GM19238 (cell line): ENCODE measurements around the gene ACSS1.

Experiments
- DNase-seq: peaks from one replicate; pipeline ENCODE4 v3.0.0; 2011; ENCODE audit warnings: low spot score; ENCODE audit not compliant: insufficient read length

The ACSS1 gene

DNA sequence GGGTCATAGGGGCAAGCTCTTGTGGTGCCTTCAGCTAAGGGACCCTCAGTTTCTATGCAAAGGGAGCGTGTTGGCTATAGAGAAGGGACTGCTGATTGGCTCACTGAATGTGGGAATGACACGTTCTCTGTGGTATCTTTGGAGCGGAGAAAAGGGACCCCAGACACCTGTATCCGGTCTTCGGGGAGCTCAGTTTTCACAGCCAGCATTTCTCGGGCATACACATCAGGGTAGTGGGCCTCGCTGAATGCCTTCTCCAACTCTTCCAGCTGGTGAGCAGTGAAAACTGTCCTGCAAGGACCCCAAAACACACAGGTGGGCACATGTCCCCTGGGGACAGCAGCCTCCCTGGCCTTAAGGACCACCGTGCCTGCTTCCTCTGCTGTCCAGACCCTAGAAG lies 20.7 kb upstream of the ACSS1 start:
- DNase-seq, result no peak

DNA sequence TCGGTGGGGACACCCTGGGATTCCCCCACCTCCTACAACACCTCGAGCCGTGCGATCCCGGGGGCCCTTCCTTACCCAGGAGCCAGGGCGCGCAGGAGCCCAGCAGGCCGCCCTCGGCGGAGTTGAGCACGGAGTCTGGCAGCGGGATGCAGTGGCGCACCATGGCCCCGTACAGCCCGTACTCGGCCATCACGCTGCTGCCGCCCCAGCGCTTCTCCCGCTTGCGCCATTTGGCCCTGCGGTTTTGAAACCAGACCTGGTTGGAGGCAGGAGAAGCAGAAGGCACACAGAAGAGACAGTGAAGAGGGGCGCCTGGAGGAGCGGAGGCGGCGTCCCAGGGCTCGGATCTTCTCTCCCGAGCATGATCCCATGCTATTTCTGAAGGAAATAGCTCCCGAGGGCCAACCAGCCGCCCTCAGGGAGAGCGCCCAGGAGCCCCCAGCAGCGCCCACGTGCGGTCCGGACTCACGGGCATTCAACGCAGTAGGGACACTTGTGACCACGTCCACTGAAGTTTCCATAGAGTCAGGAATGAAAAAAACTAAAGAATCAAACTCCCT lies 19.8 kb upstream of the ACSS1 start:
- no peak for DNase-seq

DNA sequence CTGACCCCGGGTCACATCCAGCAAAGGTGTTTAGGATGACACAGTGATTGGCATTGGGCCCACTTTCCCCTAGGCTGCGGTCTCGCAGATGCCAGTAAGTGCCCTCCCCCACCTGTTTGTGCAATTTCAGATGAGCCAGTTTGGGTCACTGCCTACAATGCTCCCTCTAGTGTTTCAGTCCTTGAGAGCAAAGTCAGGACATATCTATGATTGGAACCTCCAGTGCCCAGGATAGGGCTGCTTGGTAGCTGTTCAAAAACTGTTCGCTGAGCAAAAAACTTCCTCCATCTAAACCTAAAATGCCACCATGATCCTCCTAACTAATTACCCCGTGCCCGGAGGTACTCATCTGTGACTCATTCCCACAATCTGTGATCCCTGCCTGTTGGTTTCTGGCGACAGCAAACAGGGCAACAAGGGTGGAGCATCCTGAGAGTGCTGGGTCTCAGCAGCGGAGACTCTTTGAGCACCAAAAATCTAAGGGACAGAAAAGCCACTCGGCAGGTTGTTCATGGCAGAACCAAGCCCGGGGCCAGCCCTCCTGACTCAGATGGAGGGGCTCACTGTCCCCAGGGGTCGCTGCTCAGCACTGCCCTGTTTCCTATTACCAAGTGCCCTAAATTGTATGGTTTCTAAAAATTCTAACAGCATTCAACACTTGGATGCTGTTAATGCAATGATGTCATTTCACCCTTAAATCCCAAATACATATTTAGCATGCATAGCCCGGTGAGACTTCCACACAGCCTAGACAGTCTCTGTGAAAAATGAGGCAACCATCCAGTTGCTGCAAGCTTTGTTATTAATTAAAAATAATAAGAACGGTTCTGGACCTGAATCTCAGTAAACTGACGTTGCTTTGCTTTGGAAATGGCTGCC lies 19.0 kb upstream of the ACSS1 start:
- DNase-seq, result no peak

DNA sequence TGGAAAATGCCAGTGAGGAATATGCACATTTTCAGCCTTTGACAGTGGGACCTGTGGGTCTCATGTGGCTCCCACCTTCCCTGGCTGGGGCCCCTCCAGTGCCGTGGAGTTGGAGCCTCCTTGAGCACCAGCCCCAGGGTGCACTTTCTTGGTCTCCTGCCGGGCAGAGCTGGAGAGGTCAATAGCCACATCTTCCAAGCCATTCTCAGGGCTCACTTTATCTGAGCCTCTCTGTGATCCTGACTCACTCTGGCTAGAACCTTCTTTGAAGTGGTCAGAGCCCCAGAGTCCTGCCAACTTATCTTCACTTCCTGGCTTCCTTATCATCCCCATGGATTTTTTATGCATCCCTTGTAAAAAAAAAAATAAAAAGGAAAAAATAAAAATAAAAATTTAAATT lies 18.3 kb upstream of the ACSS1 start:
- DNase-seq, result no peak

DNA sequence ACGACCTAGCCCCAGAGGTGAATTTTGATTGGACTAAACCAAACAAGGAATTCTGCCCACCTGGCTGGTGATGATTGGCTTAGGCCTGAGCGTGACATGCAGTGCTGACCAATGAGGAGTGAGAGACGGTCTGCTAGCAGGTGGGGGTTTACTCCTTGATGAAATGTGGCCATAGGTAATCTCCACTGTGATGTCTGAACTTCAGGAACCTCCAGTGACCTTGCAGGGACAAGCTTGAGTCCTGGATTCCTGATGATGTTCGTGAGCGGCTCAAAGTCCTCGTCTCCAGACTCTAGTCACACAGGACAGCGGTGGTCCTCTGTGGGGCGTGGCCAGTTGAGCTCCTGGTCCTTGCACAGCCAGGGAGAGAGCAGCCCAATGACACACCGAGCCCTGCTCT lies 15.6 kb upstream of the ACSS1 start:
- no peak for DNase-seq

DNA sequence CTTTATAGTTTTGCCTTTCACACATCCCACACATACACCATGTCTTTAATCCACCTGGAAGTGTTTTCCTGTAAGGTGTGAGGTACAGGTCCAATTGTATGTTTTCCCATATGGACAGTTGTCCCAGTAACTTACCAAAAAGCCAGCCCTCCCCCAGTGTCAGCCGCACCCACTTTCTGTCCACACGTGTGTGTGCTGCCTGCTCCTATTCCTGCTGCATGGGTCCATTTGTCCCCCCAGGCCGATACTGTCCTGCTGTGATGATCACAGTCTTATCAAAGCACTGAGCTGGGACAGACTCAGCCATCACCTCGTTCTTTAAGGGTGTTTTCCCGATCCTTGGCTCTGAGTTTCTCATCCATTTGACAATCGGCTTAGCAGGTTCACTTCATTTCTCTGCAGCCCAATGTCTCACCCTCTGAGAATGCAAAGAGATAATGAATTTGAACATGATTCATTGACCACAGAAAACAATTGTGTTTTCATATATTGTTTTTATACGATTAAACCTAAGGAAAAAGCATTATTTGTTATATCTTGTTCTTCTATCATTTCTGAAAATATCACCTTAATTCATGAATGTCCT lies 14.4 kb upstream of the ACSS1 start:
- DNase-seq, result no peak

DNA sequence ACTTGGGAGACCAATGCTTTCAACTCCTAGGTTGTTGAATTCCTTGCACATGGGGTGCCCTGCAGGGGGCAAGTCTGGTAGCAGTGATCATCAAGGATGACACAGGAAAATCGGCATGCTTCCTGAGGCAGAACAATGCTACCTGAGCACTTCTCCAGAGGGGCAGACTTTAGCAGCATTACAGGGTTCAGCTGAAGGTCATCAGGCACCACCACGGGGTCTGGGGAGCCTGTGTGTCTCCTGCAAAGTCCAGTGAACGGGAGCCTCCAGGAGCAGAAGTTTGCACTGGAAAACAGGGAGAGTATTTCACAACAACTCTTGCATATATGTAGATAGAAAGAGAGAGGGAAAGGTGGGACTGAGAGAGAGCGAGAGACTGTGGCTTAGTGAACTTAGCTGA lies 13.8 kb upstream of the ACSS1 start:
- DNase-seq, result no peak

DNA sequence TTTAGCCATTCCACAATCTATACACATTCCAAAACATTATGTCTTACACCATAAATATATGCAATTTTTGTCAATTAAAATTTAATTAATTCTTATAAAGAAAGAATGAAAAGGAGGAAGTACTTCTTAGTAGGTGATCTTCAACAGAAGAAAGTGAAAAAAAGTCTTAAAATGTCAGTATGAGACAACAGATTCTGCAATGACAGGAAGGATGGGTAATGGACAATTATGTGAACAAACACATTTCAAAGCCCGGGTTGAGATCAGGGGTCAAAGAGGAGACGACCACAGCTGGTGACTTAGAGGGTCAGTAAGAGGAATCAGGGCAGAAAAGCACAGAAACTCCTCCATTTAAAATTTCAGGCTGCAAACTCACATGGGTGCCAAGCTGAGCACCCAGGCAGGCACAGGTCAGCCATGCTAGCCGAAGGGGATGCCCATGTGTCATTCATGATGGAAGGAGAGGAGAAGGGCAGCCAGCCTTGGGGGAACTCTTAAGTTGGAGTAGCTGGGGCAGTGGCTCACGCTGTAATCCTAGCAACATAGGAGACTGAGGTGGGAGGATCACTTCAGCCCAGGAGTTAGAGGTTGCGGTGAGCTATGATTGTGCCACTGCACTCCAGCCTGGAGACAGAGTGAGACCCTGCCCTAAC lies 13.0 kb upstream of the ACSS1 start:
- DNase-seq, result no peak

DNA sequence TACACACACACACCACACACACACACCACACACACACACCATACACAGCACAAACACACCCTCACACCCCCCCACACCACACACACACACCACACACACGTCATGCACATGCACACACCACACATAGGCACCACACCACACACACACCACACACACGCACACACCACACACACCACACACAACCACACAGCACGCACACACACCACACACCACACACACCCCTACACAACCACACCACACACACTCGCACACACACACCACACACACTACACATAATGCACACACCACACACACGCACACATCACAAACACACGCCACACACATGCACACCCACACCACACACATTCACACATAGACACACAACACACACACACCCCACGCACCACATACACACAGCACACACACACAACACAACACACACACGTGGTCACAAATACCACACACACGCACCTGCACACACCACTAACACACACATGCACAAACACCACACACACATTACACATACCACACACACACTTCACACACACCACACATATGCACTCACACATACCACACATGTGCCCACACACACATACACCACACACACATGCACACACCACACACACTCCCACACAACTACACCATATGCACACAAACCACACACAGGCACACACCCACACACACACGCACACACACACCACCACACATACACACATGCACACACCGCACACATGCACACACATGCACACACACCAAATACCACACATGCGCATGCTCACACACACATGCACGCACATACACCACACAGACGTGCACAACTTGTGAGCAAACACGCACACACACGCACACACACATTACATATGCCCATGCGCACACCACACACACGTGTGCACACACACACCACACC lies 9.4 kb upstream of the ACSS1 start:
- DNase-seq, result no peak

DNA sequence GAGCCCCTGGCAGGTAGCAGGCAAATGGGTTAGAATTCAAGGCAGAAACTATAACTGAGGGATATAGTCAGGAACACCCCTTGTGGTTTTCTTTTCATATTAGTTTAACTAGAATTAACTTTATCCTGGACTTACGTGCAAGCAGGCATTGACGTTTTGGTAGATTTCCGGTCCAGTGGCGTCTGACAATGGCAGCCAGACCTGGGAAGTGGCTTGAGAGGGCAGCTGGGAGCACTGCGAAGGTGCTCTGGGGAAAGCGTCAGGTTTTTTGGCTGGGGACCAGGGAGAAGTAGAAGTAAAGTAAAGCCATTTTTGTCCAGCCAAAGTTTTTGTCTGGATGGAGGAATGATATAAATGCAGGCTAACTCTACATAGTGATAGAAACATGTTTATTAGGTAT lies 8.4 kb upstream of the ACSS1 start:
- no peak for DNase-seq

DNA sequence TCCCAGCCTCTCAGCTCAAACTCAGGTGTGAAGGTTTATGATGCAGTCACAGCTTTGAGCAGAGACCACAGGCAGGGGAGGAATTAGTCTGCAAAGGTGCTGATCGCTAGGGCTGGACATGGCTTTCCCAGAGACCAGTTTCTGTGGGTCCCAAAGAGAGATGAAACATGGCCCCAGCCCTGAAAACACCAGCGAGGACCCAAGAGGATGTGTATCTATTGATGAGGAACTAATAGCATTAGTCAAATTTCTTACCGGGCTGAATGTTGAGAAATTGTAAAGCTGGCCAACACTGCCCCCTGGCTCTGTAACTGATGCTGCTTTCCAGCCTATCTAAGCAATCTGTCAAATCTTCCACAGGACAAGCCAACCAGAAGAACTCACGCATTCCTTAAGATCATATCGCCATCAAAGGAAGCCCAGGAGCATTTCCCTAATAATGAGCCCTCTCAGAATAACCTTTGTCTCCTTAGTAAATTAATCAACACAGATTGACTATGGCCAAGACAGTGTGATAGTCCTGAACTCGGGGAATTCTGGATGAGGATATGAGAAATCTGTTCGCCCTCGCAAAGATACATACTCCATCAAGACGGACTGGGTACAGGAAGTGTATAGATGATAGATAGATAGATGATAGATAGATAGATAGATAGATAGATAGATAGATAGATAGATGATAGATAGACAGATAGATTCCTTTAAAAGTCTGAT lies 7.8 kb upstream of the ACSS1 start:
- peak; percentile 40 for DNase-seq

DNA sequence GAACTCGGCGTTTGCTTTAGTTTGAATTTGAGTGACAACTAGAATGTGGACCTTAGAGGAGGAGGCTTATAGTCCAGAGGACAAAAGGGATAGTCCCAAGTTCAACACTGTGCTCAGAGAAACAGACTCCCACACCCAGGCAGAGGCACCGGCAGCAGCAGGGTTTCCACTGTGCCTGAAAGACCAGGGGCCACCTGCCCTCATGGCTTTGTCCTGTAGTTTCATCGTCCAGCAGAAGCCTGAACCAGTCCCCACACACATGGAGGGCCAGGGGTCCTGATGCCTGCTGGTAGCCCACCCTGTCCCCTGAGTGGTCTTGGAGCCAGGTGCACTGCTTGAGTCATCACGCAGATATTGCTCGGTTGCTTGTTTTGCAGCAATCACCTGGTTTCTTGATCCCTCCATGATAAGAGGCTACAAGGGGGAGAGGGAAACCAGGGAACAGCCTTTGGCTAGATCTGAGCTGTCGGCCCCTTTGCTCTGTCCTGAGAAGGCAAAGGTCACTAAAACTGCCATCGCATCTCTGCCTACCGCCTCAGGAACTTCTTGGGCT lies 7.2 kb upstream of the ACSS1 start:
- no peak for DNase-seq

DNA sequence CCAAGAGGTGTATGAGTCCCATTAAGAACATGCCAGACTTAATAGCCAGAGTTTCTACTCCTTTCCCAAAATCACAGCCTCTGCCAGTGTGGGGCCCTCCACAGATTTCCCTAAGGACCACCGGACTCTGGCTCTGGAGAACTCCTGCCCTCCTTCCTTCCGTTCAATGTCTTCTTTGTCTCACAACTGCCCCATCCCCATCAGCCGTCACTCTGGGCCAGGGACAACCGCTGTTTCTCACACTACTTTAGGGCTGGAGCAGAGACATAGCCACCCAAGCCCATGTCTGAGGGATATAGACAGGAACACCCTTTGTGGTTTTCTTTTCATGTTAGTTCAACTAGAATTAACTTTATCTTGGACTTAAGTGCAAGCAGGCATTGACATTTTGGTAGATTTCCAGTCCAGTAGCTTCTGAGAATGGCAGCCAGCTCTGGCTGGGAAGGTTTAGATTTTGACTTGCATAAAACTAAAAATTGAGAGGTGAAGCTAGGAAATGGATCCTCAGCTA lies 6.7 kb upstream of the ACSS1 start:
- no peak for DNase-seq

DNA sequence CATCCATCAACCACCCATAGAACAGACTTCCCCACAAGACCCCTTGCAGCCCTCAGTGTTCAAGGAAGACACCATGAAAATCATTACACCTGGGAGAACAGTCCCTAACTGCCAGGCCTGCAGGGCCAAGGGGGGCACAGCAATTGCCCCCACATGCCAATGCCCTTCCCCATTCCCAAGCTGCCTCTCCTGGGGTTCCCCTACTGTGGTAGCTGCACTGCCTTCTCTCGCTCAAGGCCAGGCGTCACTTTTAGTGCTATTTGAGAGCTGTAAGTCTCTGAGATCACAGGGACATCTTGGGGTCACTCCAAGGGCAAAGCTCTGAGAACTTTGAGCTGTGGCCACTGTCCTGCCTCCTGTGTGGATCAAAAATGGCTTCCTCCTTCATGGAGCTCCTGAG lies 6.0 kb upstream of the ACSS1 start:
- DNase-seq, result no peak

DNA sequence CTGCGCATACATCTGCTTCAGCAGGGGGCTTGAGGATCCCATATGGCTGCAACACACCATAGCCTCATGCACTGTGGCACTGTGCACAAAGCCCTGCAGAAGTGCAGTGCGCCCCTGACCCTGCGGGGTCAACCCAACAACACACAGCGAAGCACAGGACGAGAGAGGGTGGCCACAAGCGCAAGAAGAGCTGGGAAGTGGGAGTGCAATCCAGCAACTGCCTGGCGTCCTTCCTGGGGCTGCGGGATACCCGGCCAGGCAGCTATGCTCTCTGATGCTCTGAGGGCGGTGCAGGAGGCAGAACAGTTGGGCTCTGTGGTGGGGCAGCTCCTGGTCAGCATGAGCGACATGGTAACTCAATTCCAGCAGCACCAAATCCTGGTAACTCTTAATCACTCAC lies 5.6 kb upstream of the ACSS1 start:
- DNase-seq, result no peak

DNA sequence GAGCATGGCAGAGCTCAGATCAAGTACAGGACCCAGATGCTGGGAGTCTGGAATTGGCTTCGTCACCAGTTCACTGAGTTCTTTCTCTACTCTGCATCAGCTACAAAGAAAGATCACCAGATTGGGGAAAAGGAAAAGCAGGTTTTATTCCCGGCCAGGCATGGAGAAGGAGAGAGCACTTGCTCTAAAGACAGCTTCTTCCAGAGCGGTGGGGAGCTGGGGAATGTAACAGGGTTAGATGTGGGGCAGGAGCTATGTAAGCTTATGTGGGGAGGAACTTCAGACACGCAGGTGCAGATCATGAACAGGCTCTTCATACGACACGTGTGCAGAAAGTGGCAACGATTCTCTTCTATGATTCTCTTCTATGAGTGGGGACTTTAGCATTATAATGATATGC lies 4.9 kb upstream of the ACSS1 start:
- DNase-seq, result no peak

DNA sequence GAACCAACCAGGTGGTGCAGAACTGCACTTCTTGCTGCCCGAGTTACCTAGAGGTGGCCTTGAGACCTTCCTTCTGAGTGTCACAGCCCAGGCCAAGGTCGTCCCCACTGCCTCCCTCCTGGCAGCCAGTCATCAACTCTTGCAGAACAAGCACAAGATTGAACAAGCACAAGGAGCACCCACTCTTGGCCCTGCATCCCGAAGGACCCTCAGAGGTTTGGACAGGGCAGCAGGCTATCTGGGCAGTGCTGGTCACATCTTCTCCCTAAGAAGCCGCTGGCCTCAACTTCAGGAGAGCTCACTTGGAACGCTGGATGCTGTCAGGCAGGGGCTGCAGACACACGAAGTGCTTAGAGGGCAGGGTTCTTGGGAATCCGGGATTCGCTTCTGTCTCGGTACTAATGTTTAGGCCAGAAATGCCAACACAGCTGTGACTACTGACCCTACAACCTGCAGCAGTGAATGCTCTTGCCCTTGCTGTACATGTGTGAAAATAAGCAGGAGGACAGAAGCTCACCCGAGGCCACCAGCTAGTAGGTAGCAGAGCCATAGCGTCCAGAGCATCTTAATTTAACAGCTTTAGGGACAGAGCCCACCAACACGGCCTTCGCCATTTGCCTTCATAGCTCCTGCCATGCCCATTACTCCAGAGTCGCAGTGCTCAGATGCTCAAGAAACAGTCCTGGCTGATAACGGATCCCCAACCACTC lies 4.0 kb upstream of the ACSS1 start:
- DNase-seq, result no peak

DNA sequence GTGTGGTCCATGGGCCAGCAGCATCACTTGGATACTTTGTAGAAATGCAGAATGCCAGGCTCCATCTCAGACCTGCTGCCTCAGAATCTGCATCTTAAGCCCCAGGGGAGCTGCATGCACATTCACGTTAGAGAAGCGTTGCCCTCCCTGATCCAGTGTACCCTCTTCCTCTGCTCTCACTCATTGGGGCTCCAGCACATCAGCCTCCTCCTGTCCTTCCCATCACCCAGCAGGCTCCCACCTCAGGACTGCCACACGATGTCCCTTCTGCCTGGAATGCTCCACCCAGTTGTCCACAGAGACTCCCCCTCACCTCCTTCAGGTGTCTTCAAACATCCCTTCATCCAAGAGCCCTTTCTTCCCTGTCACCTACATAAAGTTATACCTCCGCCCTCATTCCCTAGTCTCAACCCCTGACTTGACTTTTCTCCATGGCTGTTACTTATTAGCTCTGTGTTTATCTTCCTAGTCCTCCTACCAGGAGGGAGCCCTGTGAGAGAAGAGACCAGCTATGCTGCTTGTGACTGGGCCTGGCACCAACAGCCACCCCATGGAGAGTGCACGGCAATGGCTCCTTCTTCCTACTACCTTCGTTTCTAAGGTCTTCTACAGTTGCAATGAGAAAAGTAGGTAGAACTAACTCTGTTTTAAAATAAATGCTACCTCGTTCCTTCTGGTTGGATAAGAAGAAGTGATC lies 3.3 kb upstream of the ACSS1 start:
- DNase-seq, result no peak

DNA sequence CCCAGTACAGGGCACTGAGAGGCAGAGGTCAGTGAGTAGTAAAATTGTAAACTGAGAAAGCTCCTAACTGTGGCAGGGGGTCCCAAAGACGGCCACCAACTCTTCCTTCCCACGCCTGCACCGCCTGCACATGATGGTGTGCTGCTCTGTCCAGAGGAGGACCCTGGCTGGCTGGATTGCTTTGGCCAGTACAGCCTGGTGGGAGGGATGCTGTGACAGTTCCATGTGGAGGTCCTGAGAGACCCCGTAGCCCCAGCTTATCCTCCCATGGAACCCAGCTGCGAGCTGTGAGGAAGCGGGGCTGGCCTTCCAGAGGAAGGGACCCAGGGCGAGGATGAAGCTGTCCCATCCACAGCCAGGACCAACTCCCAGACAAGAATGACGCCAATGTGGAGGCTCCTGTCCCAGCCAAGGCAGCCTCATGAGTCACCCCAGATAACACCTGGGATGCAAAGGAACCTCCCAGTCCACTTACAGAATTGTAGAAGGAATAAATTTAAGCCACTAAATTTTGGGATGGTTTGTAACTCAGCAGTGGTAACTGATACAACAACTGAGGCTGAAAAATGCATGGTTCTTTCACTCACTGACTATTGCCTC lies 2.0 kb upstream of the ACSS1 start:
- DNase-seq, result no peak
